ENCODE measurements around the gene RAI1.

GRCh38 chr17:17691468-17692263 lies 10.4 kb downstream of the RAI1 start:
- TF ChIP-seq CTBP1 (IDR thresholded peaks at IDR 0.05; ENCODE audit: borderline replicate concordance) (no peak), SUZ12 (IDR thresholded peaks at IDR 0.05) (no peak), SP1 (IDR thresholded peaks at IDR 0.05) (no peak), TARDBP (IDR thresholded peaks at IDR 0.05) (no peak), FOXM1 (IDR thresholded peaks at IDR 0.05; ENCODE audit: borderline replicate concordance) (no peak), NFRKB (IDR thresholded peaks at IDR 0.05) (no peak), FOXA1 (IDR thresholded peaks at IDR 0.05) (no peak), L3MBTL2 (conservative IDR thresholded peaks at IDR 0.05) (no peak), BHLHE40 (IDR thresholded peaks at IDR 0.05; ENCODE audit: borderline replicate concordance) (no peak), HDGF (IDR thresholded peaks at IDR 0.05; ENCODE audit: borderline replicate concordance) (no peak), FOXK2 (IDR thresholded peaks at IDR 0.05) (no peak), ZNF384 (IDR thresholded peaks at IDR 0.05) (no peak), PKNOX1 (IDR thresholded peaks at IDR 0.05) (no peak)

Measured in HEK293T (cell line).